ENCODE results near the gene KATNA1.
A peak's percentile ranks its signal among the peaks of the same experiment; 100 is the strongest.
"Not testable (repeated sequence)": the region's sequence is repeated elsewhere in the genome, so short reads cannot be mapped to it uniquely, and the experiment has no call there.

Gene KATNA1

DNA sequence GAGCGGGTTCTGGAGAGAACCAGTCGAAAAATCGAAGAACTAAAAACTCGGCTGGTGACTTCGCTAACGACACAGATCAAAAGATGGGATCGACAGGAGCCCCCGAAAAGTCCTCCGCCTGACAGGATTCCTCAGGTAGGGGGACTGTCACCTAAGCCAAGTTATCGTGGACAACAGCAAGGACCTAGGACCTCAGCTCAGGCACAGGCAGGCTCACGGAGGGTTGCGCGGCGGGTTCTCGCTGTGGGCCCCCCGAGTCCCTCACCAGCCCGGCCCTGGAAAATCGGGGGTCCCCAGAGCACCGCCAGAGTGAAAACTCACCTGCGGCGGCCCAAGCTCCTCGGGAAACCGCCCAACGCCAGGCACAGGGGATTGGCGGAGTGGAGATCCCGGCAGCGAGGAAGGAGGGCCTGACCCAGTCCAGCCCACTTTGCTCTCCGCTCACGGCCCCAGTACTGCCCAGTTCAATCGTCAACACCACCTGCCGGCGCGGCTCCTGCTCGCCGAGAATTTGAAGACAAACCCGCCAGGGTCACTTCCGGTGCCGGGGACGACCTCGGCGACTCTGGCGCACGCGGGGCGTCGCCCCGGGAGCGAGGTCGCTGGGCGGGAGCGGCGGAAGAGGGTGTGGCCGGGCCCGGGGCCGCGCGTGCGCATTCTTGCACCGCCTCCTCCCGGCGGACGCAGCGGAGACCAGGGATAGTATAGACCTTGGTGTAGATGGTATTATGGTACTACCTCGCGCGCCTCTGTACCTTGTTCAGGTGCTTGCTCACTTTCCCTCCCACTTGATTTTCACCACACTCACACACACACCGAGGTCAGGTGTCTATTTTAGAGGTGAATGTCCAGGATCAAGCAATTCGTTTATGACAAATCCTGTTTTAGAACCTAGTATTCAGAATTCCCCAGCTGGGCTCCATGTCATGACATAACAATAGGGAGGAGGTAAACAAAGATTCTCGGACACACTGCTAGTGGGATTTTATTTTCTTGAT lies at the start of gene KATNA1:
TSS of gene KATNA1 (minus strand) at position 567 of the 998 bp plus-strand sequence. CDS start 10,167 bp downstream, outside the sequence.
- DNase-seq (ENCODE audit: low read depth) = peak; percentile 71

- DNase-seq (ENCODE audit: low read depth) = no peak
Observed at GRCh38 chr6:149698175-149698574, 49.7 kb upstream of the KATNA1 start.

GRCh38 chr6:149696901-149697300 lies 48.4 kb upstream of the KATNA1 start:
- DNase-seq (ENCODE audit: low read depth) = no peak

GRCh38 chr6:149694921-149695320 lies 46.4 kb upstream of the KATNA1 start:
- DNase-seq (ENCODE audit: low read depth) = no peak

GRCh38 chr6:149691201-149691600 lies 42.7 kb upstream of the KATNA1 start:
- no peak for DNase-seq (ENCODE audit: low read depth)

- no peak for DNase-seq (ENCODE audit: low read depth)
Observed at GRCh38 chr6:149686230-149686629, 37.7 kb upstream of the KATNA1 start.

GRCh38 chr6:149683256-149683859 lies 34.8 kb upstream of the KATNA1 start:
- DNase-seq (ENCODE audit: low read depth) = no peak

- DNase-seq (ENCODE audit: low read depth) = not testable (repeated sequence)
Observed at GRCh38 chr6:149681845-149682244, 33.3 kb upstream of the KATNA1 start.

- DNase-seq (ENCODE audit: low read depth) = no peak
Observed at GRCh38 chr6:149681209-149681608, 32.7 kb upstream of the KATNA1 start.

- no peak for DNase-seq (ENCODE audit: low read depth)
Observed at GRCh38 chr6:149680503-149680902, 32.0 kb upstream of the KATNA1 start.

GRCh38 chr6:149672265-149672664 lies 23.8 kb upstream of the KATNA1 start:
- DNase-seq (ENCODE audit: low read depth) = not testable (repeated sequence)

- no peak for DNase-seq (ENCODE audit: low read depth)
Observed at GRCh38 chr6:149660028-149660427, 11.5 kb upstream of the KATNA1 start.

- no peak for DNase-seq (ENCODE audit: low read depth)
Observed at GRCh38 chr6:149657441-149657840, 8.9 kb upstream of the KATNA1 start.

GRCh38 chr6:149651056-149651455 lies 2.5 kb upstream of the KATNA1 start:
- DNase-seq (ENCODE audit: low read depth) = no peak

- DNase-seq (ENCODE audit: low read depth) = no peak
Observed at GRCh38 chr6:149646599-149646998, 1.9 kb downstream of the KATNA1 start.

DNA sequence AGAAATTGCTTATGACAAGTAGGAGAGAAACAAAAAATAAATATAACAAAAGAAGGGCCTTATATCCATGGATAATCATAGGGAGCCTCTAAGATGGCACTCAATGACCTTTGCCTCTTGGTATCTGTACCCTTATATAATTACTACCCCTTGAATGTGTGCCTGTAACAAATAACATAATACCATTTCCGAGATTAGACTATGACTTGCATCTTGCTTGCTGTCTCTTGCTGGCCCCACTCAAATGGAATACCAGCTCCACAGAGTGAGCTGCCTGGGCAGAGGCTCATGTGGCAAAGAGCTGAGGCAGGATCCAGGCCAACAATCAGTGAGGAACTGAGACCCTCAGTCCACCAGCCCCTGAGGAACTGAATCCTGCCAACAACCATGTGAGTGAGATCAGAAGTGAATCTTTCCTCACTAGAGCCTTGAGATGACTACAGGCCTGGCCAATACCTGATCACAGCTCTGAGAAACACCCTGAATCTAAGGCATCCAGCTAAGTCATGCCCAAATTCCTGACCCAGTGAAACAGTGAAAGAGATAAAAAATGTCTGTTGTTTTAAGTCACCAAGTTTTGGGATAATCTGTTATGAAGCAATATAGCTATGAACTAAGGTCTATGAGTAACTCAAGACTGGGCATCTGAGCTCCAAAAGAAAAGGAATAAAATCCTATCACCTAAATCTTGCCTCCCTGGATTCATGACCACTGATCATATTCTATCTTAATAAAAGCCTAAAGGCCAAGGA lies 5.5 kb downstream of the KATNA1 start:
- DNase-seq (ENCODE audit: low read depth) = no peak

DNA sequence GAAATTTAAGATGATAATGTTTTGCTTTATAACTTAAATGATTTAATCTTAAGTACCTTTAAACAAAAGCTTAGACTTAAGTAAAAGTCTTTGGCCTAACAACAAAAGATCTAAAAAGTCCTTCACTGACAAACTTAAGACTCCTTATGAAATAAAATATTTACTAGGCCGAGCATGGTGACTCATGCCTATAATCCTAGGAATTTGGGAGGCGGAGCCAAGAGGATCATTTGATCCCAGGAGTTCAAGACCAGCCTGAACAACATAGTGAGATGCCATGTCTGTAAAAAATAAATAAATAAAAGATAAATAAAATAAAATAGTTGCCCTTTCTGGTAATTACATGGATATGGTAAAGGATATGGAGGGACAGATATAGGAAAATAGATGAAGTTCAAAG lies 12.4 kb downstream of the KATNA1 start:
- DNase-seq (ENCODE audit: low read depth) = no peak

DNA sequence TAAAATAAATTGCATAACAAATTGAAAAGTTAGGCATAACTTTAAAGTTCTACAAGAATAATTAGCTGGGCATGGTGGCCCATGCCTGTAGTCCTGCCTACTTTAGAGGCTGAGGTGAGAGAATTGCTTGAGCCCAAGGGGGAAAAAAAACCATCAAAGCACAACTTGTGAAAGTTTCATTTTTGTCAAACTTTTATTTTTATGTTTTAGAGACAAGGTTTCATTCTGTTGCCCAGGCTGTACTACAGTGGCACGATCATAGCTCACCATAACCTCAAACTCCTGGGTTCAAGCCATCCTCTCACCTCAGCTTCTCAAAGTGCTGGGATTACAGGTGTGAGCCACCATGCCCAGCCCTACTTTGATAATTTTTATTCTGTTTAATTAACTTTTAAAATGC lies 14.2 kb downstream of the KATNA1 start:
- no peak for DNase-seq (ENCODE audit: low read depth)

DNA sequence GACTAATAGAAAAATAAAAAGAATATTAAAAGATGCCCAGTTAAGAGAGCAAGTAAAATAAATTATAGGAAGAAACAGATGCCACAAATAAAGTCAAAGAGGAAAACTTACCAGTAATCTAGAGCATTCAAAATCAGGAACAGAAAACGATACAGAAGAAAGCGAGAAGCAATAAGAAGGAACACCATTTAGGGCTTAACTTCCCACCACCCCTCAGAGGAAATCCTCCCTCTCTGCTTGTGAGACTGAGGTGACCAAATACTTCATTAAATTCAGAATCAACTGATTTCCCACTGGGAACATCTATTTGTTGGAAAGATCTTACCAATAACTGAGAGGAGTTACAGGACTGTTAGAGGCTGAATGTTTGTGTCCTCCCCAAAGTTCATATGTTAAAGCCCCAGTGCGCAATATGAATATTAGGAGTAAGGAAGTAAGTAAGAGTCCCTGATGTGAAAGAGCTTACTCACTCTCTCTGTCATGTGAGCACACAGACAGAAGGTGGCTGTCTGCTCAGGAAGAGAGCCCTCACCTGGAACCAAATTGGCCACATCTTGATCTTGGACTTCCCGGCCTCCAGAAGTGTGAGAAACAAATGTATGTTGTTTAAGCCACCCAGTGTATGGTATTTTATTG lies 19.5 kb downstream of the KATNA1 start:
- no peak for DNase-seq (ENCODE audit: low read depth)

DNA sequence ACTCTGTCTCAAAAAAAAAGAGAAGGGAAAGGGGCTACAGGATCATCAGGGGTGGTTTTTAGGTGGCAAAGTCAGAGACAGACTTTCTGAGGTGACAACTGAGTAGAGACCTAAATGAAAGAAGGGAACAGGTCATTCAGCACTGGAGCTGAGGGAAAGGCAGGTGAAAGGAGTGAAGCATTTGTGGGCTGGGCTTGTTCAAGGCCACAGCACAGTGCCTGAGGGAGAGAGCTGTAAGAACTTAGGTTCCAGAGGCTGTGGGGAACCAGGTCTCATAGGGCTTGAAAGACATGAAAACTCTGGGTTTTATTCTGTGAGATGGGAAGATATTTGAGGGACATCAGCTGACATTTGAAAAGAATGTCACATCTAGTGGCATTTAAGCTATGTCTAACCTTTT lies 20.8 kb downstream of the KATNA1 start:
- no peak for DNase-seq (ENCODE audit: low read depth)

DNA sequence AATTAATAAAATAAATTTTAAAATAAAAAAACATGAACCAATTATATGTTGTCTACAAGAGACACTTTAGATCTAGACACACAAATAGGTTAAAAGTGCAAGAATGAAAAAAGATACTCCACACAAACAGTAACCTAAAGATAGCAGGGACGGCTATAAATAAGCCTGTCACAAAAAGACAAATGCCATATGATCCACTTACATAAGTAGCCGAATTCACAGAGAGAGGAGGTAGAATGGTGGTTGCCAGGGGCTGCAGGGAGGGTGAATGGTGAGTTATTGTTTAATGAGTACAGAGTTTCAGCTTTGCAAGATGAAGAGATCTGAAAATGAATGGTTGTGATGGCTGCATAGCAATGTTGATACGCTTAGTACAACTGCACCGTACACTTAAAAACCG lies 32.7 kb downstream of the KATNA1 start:
- DNase-seq (ENCODE audit: low read depth) = no peak

DNA sequence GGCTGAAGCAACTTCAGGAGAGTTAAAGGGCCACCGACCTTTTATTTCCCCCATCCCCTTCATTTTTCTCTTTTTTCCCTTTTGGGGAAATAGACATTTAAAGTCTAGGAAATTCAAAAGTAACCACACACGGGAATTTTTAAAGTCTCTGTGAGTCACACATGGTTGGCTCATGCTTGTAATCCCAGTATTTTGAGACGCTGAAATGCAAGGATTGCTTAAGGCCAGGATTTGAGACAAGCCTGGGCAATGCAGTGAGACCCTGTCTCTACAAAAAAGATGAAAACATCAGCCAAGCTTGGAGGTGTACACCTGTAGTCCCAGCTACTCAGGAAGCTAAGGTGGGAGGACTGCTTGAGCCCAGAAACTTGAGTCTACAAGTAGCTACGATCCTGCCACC lies 34.2 kb downstream of the KATNA1 start:
- no peak for DNase-seq (ENCODE audit: low read depth)
